Duodenal mucosa (tissue), 2 donors: Measurements from ENCODE around the gene AFF3.
"Not testable (repeated sequence)": the region's sequence is repeated elsewhere in the genome, so short reads cannot be mapped to it uniquely, and the experiment has no call there.

ENCODE experiments used
- H3K27ac ChIP-seq: one replicate; pipeline ENCODE4 v1.7.0; 2013; ENCODE audit warnings: low read depth, low read length
- H3K27me3 ChIP-seq, 2 donors: one replicate each; pipeline ENCODE4 v1.7.0; 2013; ENCODE audit warnings: low read length in 2 of 2, control low read depth in 1 of 2; ENCODE audit not compliant: insufficient read depth in 2 of 2, control insufficient read depth in 1 of 2
- H3K36me3 ChIP-seq, 2 donors: one replicate each; pipeline ENCODE4 v1.7.0; 2013; ENCODE audit warnings: low read length in 2 of 2, control low read depth in 1 of 2; ENCODE audit not compliant: insufficient read depth in 2 of 2, control insufficient read depth in 1 of 2
- H3K4me1 ChIP-seq, 2 donors: one replicate each; pipeline ENCODE4 v1.7.0; 2013; ENCODE audit warnings: low read length in 2 of 2, control low read depth in 1 of 2; ENCODE audit not compliant: insufficient read depth in 2 of 2, control insufficient read depth in 1 of 2
- H3K4me3 ChIP-seq, 2 donors: one replicate each; pipeline ENCODE4 v1.7.0; 2013; ENCODE audit warnings: low read length in 2 of 2, low read depth in 1 of 2
- H3K9ac ChIP-seq, 2 donors: one replicate each; pipeline ENCODE4 v1.7.0; 2013; ENCODE audit warnings: low read length in 2 of 2, low read depth in 1 of 2
- H3K9me3 ChIP-seq, 2 donors: one replicate each; pipeline ENCODE4 v1.7.0; 2013; ENCODE audit warnings: low read length in 2 of 2, control low read depth in 1 of 2; ENCODE audit not compliant: control insufficient read depth in 1 of 2

AFF3 gene

DNA sequence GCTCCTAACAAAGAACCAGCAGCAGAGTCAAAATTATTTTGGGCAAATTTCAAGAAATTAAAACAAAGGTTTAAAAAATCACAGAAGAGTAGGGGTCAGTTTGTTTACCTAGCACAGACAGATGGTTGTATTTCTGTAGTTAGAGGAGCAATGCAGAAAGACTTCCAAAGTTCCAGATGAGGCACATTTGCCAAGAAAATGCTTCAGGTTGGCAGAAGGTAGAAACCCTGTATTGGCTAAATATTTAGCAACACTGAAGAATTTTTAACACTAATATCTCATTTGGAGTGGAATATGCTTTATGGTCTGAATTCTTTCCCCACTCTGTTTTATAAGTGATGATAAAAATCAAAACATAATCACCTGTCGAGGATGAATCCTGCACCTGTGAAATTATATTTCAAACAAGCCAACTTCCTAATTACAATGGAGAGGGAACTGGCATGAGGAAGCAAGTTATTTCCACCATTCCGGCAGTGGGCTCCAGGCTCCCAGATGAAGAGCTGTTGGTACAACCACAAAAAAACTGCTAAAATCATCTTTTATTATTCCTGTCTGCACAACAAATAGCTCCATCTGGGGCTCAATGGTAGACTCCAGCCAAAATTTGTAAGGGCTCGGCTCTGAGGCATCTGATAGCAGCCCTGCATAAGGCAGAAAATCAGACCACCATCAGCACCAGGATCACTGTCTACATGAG, 366.0 kb downstream of the AFF3 start:
- H3K4me1 ChIP-seq = no peaks in the 10 kb centered on the region
- no peak overlapping the region for H3K27ac ChIP-seq
- no peak overlapping the region for H3K4me3 ChIP-seq
- no peak overlapping the region for H3K9ac ChIP-seq
- H3K27me3 ChIP-seq = no peaks in the 10 kb centered on the region
- H3K36me3 ChIP-seq = no peaks in the 10 kb centered on the region
- H3K9me3 ChIP-seq = no peaks in the 10 kb centered on the region

DNA sequence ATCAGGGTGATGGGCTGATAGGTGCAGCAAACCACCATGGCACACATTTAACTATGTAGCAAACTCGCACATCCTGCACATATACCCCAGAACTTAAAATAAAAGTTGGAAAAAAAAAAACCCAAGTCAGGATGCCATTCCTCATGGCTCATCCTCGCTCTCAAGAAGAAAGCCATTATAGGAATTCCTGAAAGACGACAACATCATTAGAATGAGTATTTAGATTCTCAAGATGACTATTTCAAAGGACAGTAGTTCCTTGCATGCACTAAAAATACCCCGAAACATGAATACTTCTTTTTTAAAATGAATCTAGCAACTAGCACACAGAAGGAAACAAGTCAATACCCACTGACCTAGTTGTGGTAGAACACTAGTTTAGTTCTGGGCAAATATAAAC, 366.8 kb downstream of the AFF3 start:
- Histone ChIP-seq H3K4me3 (no peak overlapping the region), H3K36me3 (no peaks in the 10 kb centered on the region), H3K9ac (no peak overlapping the region), H3K27ac (no peak overlapping the region), H3K27me3 (no peaks in the 10 kb centered on the region), H3K9me3 (no peaks in the 10 kb centered on the region), H3K4me1 (no peaks in the 10 kb centered on the region)

DNA sequence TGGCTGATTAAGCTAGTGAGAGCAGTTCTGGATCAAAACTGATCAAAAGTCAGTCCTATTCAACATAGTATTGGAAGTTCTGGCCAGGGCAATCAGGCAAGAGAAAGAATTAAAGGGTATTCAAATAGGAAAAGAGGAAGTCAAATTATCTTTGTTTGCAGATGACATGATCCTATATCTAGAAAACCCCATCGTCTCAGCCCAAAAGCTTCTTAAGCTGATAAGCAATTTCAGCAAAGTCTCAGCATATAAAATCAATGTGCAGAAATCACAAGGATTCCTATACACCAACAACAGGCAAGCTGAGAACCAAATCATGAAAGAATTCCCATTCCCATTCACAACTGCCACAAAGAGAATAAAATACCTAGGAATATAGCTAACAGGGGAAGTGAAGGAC, 368.7 kb downstream of the AFF3 start:
- not testable (repeated sequence) for H3K4me3 ChIP-seq, H3K9me3 ChIP-seq, H3K27ac ChIP-seq, H3K4me1 ChIP-seq, H3K27me3 ChIP-seq, H3K9ac ChIP-seq, H3K36me3 ChIP-seq

DNA sequence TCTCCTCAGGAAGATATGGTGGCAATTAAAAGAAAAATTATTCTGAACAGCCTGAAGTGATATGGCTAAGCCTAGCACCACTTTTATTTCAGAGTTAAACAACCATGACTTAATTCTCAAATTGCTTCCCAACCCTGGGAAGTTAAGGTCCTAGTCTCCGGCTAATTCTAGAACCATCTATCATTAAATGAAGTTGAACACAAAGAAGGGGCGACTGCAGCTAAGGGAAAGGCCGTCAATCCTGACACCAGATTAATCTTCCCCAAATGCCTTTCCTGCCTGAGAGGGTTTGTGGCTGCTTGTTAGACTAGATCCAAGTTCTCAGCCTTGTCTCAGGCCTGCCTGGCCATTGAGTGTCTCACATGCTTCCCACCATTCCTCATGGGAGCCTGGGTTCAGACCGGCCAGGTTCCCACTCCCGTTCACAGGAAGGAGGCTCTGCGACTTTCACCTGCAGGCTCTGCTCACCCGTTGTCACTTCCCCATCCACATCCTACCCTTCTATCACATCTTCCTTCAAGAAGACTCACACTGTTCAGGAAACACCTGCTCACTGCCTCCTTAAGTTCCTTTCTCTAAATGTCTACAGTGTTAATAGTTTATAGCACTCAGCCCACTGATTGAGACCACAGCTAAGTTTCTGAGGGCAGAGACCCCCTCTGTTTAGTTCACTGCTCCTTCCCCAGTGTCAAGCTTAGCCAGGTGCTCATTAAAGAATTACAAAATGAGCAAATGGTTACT, 369.6 kb downstream of the AFF3 start:
- H3K4me3 ChIP-seq = no peak overlapping the region
- no peaks in the 10 kb centered on the region for H3K27me3 ChIP-seq
- H3K9me3 ChIP-seq = no peaks in the 10 kb centered on the region
- no peaks in the 10 kb centered on the region for H3K36me3 ChIP-seq
- no peak overlapping the region for H3K9ac ChIP-seq
- H3K27ac ChIP-seq = no peak overlapping the region
- no peaks in the 10 kb centered on the region for H3K4me1 ChIP-seq

DNA sequence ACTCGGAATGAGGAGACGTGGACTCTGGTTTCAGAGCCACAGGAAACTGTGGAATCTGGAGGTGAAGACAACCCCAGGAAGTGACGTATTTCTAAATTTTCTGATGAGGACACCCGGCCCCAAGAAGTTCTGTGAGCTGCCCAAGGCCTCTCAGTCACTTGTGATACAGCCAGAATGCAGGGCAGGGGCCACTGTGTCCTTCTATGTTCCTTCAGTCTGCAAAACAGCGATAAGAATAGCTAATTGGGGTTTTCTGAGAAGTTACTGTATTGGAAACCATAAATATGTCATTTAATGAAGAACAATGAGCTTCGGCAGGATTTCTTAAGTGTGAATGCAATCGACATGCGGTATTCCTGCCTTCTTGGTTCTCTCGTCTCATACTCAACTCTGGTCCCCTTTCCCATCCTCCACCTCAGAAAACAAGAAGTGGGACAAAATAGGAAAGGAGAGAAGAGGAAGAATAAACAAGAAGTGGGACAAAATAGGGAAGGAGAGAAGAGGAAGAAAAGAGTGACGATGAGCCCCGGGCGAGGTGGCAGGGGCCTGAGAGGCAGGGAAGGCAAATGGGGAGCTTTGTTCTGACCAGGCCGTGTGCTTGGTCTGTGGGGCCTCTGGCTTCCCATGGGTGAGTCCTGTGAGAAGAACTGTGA, 370.6 kb downstream of the AFF3 start:
- Histone ChIP-seq H3K27me3 (no peaks in the 10 kb centered on the region), H3K36me3 (no peaks in the 10 kb centered on the region), H3K4me3 (no peak overlapping the region), H3K9ac (no peak overlapping the region), H3K27ac (no peak overlapping the region), H3K4me1 (no peaks in the 10 kb centered on the region), H3K9me3 (no peaks in the 10 kb centered on the region)

DNA sequence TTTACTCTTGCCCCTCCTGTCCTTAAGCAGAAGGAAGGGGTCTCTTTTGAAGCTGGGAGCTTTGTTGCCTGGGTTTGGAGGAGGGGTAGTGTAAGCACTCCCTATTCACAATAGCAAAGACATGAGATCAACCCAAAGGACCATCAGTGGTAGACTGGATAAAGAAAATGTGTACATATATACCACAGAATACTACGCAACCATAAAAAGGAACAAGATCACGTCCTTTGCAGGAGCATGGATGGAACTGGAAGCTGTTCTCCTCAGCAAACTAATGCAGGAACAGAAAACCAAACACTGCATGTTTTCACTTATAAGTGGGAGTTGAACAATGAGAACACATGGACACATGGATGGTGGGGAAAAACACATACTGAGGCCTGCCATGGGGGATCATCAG, 371.5 kb downstream of the AFF3 start:
- H3K27ac ChIP-seq = no peak overlapping the region
- no peak overlapping the region for H3K4me3 ChIP-seq
- no peaks in the 10 kb centered on the region for H3K36me3 ChIP-seq
- no peaks in the 10 kb centered on the region for H3K27me3 ChIP-seq
- no peaks in the 10 kb centered on the region for H3K9me3 ChIP-seq
- H3K9ac ChIP-seq = no peak overlapping the region
- no peaks in the 10 kb centered on the region for H3K4me1 ChIP-seq

DNA sequence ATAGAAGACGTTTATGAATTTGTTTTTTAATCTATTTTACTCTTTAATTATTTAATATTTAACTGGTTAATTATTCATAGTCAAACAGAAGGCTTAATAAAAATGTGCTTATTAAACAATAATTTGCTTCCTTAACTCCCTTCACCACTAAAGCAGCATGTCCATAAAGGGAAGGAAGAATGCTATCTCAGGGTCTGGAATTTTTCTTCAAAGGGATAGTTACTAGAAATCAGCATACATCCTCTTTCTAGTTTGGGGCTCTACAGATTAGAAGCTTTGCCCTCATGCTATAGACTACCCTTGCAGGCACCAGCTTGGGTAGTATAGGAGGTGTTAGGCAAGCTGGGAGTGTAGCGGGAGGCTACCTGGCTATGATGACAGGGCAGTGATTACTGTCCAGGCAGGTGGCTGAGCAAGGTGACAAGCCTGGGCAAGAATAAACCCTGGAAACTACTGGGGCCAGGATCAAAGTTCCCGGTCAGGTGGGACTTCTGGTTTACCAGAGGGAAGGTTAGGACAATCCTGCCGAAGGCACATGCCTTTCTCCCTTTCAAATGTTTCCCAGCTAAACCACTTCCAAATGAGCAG, 376.6 kb downstream of the AFF3 start:
- H3K4me1 ChIP-seq = peaks cover 0 to 3% of the 10 kb centered on the region in 2 donors
- H3K9me3 ChIP-seq = no peaks in the 10 kb centered on the region
- H3K36me3 ChIP-seq = no peaks in the 10 kb centered on the region
- H3K4me3 ChIP-seq = no peak overlapping the region
- H3K9ac ChIP-seq = no peak overlapping the region
- H3K27ac ChIP-seq = no peak overlapping the region
- H3K27me3 ChIP-seq = peaks cover 0 to 4% of the 10 kb centered on the region in 2 donors

DNA sequence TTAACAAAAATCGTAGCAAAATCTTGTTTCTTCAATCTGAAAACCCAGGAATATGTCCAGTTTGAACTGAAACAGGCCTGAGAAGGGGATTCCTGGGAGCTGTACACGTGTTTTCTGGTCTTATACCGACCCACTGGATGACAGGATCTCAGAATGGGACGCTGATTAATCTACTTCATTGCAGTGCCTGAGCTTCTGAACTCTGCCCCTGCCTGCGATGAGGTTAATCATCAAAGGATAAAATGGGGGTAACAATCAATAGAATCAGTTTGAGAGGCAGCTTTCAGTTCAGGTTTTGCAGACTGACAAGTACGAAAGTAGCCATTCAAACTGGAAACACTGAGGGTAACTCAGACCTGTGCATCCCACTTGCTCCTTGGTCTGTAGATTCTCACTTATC, 378.6 kb downstream of the AFF3 start:
- Histone ChIP-seq H3K9me3 (no peaks in the 10 kb centered on the region), H3K4me3 (no peak overlapping the region), H3K9ac (no peak overlapping the region), H3K36me3 (no peaks in the 10 kb centered on the region), H3K4me1 (peaks cover 0 to 3% of the 10 kb centered on the region in 2 donors), H3K27me3 (peaks cover 0 to 4% of the 10 kb centered on the region in 2 donors), H3K27ac (no peak overlapping the region)

DNA sequence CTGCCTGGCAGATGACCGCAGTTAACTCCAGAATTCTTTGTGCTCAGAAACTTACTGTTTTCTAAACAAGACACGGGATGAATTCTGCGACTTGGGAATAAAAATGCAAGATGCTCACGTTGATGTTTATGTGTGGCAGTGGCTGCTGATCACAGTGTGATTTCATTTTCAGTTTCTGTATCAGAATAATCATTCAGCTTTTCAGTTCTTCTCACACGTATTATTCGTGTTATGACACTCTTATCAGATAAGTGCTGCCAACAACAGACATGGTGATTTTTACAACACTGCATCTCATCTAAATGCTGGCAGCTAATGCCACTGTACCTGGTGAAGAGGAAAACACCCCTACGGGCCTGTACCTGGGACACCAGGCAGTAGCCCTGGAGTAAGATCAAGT, 379.7 kb downstream of the AFF3 start:
- Histone ChIP-seq H3K9me3 (no peaks in the 10 kb centered on the region), H3K27me3 (peaks cover 0 to 4% of the 10 kb centered on the region in 2 donors), H3K4me1 (peaks cover 0 to 3% of the 10 kb centered on the region in 2 donors), H3K36me3 (no peaks in the 10 kb centered on the region), H3K27ac (no peak overlapping the region), H3K4me3 (no peak overlapping the region), H3K9ac (no peak overlapping the region)

DNA sequence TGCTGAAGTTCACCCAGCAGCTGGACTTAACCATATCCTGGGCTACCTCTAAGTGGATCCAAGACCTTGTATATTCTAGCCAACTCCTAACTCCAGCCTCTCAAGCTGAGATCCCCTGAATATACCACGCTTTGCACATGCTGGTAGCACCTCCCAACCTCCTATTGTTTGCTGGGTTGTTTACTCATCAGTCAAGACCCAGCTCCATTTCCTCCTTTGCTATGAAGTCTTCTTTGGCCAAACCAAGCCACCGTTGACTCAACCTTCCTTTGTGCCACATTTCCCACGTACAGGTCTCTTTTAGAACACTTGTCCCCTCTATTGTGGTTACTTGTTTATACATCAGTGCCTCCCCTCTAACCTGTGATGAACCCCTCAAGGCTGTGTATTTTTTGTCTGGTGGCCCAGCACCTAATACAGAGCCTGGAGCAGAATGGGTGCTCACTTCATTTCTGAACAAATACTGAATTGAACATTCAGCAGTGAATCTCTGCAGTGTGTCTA, 384.7 kb downstream of the AFF3 start:
- no peak overlapping the region for H3K9ac ChIP-seq
- no peaks in the 10 kb centered on the region for H3K4me1 ChIP-seq
- H3K27ac ChIP-seq = no peak overlapping the region
- H3K9me3 ChIP-seq = no peaks in the 10 kb centered on the region
- H3K4me3 ChIP-seq = no peak overlapping the region
- H3K27me3 ChIP-seq = no peaks in the 10 kb centered on the region
- no peaks in the 10 kb centered on the region for H3K36me3 ChIP-seq
